ENCODE results near the gene ELF3.

ELF3 gene

DNA sequence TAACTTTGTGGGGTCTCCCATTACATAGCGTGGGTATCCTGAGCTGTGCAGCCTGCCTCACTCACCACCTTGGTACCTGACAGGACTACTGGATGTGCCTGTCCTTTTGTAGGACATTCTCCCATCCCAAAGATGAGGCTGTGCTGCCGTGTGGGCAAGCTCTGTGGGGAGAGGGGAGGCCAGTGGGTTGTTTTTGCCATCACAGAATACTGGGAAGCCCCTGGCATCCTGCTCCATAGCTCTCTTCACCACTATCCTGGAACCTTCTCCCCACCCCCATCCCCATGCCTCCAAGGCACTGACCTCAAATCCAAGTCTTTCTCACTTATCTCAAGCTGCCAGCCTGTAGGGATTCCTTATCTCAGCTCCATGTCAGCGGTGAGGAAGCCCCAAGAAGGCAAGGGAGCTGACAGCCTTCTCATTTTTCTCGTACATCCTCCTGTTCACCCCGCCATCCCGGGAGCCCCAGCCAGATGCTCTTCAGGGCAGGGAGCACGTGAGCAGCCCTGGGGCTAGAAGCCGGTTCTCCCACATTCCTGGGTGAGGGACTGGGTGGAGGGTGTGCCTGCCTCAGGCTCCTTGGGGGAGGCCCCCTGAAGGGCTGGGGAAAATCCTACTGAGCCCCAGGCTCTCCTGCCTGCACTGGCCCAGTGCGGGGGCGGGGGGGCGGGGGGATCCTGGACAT is 2.4 kb upstream of the ELF3 start:
- 54 to 69% methylated on average over 10 to 11 of the region's 11 CpGs for WGBS, 2 experiments
- Histone ChIP-seq H3K9me3 (ENCODE audit: control insufficient read depth, low read length) (no peaks in the 10 kb centered on the region), H3K36me3 (ENCODE audit: control insufficient read depth, insufficient read depth, low read length) (peaks cover 9% of the 10 kb centered on the region), H3K4me3 (ENCODE audit: insufficient read depth, low read depth, low read length) (no peak overlapping the region), H3K27me3 (ENCODE audit: control insufficient read depth, insufficient read depth, low read length, poor library complexity, severe bottlenecking) (no peaks in the 10 kb centered on the region), H3K27ac (ENCODE audit: insufficient read depth, low read depth, low read length, poor library complexity, severe bottlenecking) (no peak overlapping the region), H3K4me1 (ENCODE audit: control insufficient read depth, insufficient read depth, low read length) (peaks cover 17% of the 10 kb centered on the region)

DNA sequence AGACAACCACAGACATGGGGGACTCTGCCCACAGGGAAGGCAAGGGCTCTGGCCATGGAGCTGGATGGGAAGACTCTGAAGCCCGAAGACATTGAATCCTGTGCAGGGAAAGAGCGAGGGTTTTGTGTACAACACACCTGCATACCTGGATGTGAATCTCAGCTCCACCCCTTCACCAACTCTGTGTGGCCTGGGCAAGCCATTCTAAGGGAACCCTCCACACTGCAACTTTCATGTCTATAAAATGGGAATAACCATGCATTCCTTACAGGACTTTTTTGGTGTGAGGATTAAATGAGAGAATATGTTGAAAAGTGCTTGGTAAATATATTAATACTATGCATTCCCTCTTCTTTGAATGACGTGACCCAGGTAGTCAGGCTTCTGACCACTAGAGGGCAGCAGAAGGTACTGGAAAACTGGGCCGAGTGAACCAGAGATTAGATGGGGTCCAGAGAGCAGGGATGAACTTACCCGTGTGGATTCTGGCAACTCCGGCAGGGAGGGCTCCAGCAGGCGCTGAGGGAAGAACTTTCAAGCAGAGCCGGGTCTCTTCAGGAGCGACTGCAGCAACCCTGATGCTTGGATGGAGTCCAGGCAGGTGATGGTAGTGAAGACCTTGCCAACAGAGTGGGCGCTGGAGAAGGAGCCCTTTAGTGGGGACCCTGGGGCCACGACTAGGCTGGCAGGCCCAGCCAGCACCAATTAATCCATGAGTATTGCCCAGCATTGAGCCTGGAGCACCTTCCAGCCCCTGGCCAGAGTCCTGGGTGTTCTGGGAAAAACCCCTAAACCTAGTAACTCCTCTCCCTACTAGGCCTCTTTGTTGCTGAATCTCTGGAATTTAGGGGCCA is 834 bp upstream of the ELF3 start:
- no peaks in the 10 kb centered on the region for H3K36me3 ChIP-seq (ENCODE audit: control insufficient read depth, insufficient read depth, low read length)
- WGBS, 2 experiments = 21 to 22% methylated on average over 11 of the region's 11 CpGs
- H3K4me3 ChIP-seq (ENCODE audit: insufficient read depth, low read depth, low read length) = no peak overlapping the region
- no peaks in the 10 kb centered on the region for H3K27me3 ChIP-seq (ENCODE audit: control insufficient read depth, insufficient read depth, low read length, poor library complexity, severe bottlenecking)
- H3K9me3 ChIP-seq (ENCODE audit: control insufficient read depth, low read length) = no peaks in the 10 kb centered on the region
- H3K27ac ChIP-seq (ENCODE audit: insufficient read depth, low read depth, low read length, poor library complexity, severe bottlenecking) = peak overlapping the region; percentile 20
- peaks cover 17% of the 10 kb centered on the region for H3K4me1 ChIP-seq (ENCODE audit: control insufficient read depth, insufficient read depth, low read length)

DNA sequence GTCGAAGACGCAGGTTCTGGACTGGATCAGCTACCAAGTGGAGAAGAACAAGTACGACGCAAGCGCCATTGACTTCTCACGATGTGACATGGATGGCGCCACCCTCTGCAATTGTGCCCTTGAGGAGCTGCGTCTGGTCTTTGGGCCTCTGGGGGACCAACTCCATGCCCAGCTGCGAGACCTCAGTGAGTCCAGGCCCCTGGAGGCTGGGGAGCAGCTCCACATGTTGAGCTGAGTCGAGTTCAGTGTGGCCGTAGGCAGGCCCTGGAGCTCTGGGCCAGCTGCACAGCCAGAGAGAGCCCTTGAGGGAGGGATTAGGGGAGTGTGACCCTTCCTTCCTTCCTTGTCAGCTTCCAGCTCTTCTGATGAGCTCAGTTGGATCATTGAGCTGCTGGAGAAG is 1.6 kb downstream of the ELF3 start:
- WGBS, 2 experiments = 95 to 96% methylated on average over 11 of the region's 11 CpGs
- no peaks in the 10 kb centered on the region for H3K27me3 ChIP-seq (ENCODE audit: control insufficient read depth, insufficient read depth, low read length, poor library complexity, severe bottlenecking)
- peaks cover 17% of the 10 kb centered on the region for H3K4me1 ChIP-seq (ENCODE audit: control insufficient read depth, insufficient read depth, low read length)
- no peak overlapping the region for H3K4me3 ChIP-seq (ENCODE audit: insufficient read depth, low read depth, low read length)
- no peak overlapping the region for H3K27ac ChIP-seq (ENCODE audit: insufficient read depth, low read depth, low read length, poor library complexity, severe bottlenecking)
- no peaks in the 10 kb centered on the region for H3K9me3 ChIP-seq (ENCODE audit: control insufficient read depth, low read length)
- no peaks in the 10 kb centered on the region for H3K36me3 ChIP-seq (ENCODE audit: control insufficient read depth, insufficient read depth, low read length)

DNA sequence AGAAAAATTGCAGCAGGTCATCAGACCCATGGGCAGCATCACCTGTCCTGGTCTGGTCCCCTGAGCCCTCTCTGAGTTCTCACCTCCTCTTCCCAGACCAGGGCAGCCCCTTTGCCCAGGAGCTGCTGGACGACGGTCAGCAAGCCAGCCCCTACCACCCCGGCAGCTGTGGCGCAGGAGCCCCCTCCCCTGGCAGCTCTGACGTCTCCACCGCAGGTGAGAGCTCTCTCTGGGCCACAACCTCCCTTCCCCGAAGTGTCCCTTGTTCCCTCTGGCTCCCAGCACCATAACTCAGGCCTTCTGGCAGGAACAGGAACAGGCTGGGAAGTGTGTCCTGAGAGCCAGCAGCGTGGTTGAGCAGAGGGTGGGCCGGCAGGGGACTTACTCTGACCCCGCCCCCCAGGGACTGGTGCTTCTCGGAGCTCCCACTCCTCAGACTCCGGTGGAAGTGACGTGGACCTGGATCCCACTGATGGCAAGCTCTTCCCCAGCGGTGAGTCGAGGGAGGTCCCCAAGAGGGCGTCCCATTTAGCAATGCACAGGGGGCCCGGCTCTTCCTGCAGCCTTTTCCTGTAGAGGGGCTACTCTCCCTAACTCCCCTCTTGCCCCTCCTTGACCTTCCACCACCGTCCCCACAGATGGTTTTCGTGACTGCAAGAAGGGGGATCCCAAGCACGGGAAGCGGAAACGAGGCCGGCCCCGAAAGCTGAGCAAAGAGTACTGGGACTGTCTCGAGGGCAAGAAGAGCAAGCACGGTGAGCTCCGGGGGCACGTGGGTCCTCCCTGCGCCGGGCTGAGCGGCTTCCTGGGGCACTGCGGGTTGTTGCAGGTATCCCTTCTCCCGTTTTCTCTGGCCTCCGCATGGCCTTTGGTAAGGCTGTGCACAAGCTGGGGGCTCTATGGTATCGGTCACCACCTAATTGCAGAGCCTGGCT is 2.4 kb downstream of the ELF3 start:
- 92% methylated on average over 35 of the region's 35 CpGs for WGBS, 2 experiments
- Histone ChIP-seq H3K27me3 (ENCODE audit: control insufficient read depth, insufficient read depth, low read length, poor library complexity, severe bottlenecking) (no peaks in the 10 kb centered on the region), H3K4me1 (ENCODE audit: control insufficient read depth, insufficient read depth, low read length) (peaks cover 19% of the 10 kb centered on the region), H3K4me3 (ENCODE audit: insufficient read depth, low read depth, low read length) (no peak overlapping the region), H3K27ac (ENCODE audit: insufficient read depth, low read depth, low read length, poor library complexity, severe bottlenecking) (no peak overlapping the region), H3K36me3 (ENCODE audit: control insufficient read depth, insufficient read depth, low read length) (no peaks in the 10 kb centered on the region), H3K9me3 (ENCODE audit: control insufficient read depth, low read length) (no peaks in the 10 kb centered on the region)

DNA sequence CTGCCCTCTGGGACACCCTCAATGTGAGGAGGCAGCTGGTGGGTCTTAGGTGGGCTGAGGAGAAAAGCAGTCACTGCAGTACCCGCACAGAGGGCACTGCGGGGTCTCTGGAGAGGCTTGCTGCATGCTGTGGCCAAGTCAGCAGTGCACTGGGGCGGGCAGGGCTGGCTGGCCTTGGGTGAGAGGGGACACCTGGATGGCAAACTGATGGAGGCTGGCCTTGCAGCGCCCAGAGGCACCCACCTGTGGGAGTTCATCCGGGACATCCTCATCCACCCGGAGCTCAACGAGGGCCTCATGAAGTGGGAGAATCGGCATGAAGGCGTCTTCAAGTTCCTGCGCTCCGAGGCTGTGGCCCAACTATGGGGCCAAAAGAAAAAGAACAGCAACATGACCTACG is 3.2 kb downstream of the ELF3 start:
- Histone ChIP-seq H3K9me3 (ENCODE audit: control insufficient read depth, low read length) (no peaks in the 10 kb centered on the region), H3K36me3 (ENCODE audit: control insufficient read depth, insufficient read depth, low read length) (no peaks in the 10 kb centered on the region), H3K4me3 (ENCODE audit: insufficient read depth, low read depth, low read length) (no peak overlapping the region), H3K27me3 (ENCODE audit: control insufficient read depth, insufficient read depth, low read length, poor library complexity, severe bottlenecking) (no peaks in the 10 kb centered on the region), H3K4me1 (ENCODE audit: control insufficient read depth, insufficient read depth, low read length) (peaks cover 25% of the 10 kb centered on the region), H3K27ac (ENCODE audit: insufficient read depth, low read depth, low read length, poor library complexity, severe bottlenecking) (no peak overlapping the region)
- 95% methylated on average over 12 of the region's 12 CpGs for WGBS, 2 experiments

DNA sequence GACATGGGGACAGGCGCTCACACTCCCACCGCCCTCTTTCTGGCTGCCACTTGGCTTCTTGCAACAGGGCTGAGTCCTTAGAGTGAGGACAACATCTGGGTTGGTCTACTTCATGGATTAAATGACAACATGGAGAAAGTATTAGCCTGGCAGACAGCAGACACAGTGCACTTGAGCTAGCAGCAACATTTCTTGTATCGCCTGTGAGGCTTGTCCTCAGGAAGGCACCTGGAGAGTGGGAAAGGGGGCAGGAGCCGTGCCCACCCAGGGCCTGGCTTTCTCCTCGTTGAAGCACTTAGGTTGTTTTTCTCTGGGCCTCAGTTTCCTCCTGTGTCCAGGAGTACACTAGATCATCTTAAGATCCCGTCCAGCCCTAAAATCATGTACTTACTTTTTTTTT is 3.7 kb downstream of the ELF3 start:
- WGBS, 2 experiments = 90 to 97% methylated on average over 6 of the region's 6 CpGs
- H3K4me1 ChIP-seq (ENCODE audit: control insufficient read depth, insufficient read depth, low read length) = peaks cover 26% of the 10 kb centered on the region
- H3K27me3 ChIP-seq (ENCODE audit: control insufficient read depth, insufficient read depth, low read length, poor library complexity, severe bottlenecking) = no peaks in the 10 kb centered on the region
- no peak overlapping the region for H3K27ac ChIP-seq (ENCODE audit: insufficient read depth, low read depth, low read length, poor library complexity, severe bottlenecking)
- H3K4me3 ChIP-seq (ENCODE audit: insufficient read depth, low read depth, low read length) = no peak overlapping the region
- no peaks in the 10 kb centered on the region for H3K9me3 ChIP-seq (ENCODE audit: control insufficient read depth, low read length)
- no peaks in the 10 kb centered on the region for H3K36me3 ChIP-seq (ENCODE audit: control insufficient read depth, insufficient read depth, low read length)

DNA sequence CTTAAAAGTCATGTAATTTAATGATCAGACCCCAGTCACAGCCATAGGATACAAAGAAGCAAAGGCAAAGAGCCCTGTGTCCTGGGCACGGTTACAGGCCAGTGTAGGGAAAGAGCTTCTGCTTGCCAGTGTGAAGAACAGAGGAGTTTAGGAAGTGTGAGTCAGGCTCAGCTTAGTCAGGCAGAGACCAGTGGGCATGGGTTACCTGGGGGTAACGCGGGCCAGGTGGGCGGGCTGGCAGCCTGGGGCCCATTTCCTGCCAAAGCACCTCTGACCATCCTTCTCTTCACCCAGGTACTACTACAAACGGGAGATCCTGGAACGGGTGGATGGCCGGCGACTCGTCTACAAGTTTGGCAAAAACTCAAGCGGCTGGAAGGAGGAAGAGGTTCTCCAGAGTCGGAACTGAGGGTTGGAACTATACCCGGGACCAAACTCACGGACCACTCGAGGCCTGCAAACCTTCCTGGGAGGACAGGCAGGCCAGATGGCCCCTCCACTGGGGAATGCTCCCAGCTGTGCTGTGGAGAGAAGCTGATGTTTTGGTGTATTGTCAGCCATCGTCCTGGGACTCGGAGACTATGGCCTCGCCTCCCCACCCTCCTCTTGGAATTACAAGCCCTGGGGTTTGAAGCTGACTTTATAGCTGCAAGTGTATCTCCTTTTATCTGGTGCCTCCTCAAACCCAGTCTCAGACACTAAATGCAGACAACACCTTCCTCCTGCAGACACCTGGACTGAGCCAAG is 4.7 kb downstream of the ELF3 start:
- H3K36me3 ChIP-seq (ENCODE audit: control insufficient read depth, insufficient read depth, low read length) = no peaks in the 10 kb centered on the region
- H3K4me3 ChIP-seq (ENCODE audit: insufficient read depth, low read depth, low read length) = no peak overlapping the region
- no peaks in the 10 kb centered on the region for H3K27me3 ChIP-seq (ENCODE audit: control insufficient read depth, insufficient read depth, low read length, poor library complexity, severe bottlenecking)
- H3K27ac ChIP-seq (ENCODE audit: insufficient read depth, low read depth, low read length, poor library complexity, severe bottlenecking) = no peak overlapping the region
- 92 to 95% methylated on average over 17 of the region's 17 CpGs for WGBS, 2 experiments
- H3K4me1 ChIP-seq (ENCODE audit: control insufficient read depth, insufficient read depth, low read length) = peaks cover 22% of the 10 kb centered on the region
- H3K9me3 ChIP-seq (ENCODE audit: control insufficient read depth, low read length) = no peaks in the 10 kb centered on the region

DNA sequence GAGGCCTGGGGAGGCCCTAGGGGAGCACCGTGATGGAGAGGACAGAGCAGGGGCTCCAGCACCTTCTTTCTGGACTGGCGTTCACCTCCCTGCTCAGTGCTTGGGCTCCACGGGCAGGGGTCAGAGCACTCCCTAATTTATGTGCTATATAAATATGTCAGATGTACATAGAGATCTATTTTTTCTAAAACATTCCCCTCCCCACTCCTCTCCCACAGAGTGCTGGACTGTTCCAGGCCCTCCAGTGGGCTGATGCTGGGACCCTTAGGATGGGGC is 5.2 kb downstream of the ELF3 start:
- no peaks in the 10 kb centered on the region for H3K27me3 ChIP-seq (ENCODE audit: control insufficient read depth, insufficient read depth, low read length, poor library complexity, severe bottlenecking)
- H3K4me1 ChIP-seq (ENCODE audit: control insufficient read depth, insufficient read depth, low read length) = peaks cover 19% of the 10 kb centered on the region
- no peaks in the 10 kb centered on the region for H3K36me3 ChIP-seq (ENCODE audit: control insufficient read depth, insufficient read depth, low read length)
- H3K9me3 ChIP-seq (ENCODE audit: control insufficient read depth, low read length) = no peaks in the 10 kb centered on the region
- WGBS, 2 experiments = 92 to 97% methylated on average over 2 to 3 of the region's 3 CpGs
- H3K27ac ChIP-seq (ENCODE audit: insufficient read depth, low read depth, low read length, poor library complexity, severe bottlenecking) = no peak overlapping the region
- no peak overlapping the region for H3K4me3 ChIP-seq (ENCODE audit: insufficient read depth, low read depth, low read length)

DNA sequence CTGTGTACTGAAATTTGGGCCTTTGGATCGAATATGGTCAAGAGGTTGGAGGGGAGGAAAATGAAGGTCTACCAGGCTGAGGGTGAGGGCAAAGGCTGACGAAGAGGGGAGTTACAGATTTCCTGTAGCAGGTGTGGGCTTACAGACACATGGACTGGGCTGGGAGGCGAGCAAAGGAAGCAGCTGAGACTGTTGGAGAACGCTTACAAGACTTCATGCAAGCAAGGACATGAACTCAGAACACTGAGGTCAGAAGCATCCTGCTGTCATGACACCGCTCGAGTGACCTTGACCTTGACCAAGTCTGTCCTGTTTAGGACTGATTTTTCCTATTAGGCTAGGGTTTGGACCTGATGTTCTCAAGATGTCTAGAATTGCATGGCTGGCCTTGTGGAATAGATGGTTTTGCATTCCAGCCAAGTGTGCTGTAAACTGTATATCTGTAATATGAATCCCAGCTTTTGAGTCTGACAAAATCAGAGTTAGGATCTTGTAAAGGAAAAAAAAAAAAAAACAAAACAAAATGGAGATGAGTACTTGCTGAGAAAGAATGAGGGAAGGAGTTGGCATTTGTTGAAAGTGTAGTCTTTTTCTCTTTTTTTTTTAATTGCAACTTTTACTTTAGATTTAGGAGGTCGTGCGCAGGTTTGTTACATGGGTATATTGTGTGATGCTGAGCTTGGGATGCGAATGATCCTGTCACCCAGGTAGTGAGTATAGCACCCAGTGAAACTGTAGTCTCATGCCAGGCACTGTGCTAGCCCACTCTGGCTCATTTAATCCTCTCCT is 5.8 kb downstream of the ELF3 start:
- Histone ChIP-seq H3K27ac (ENCODE audit: insufficient read depth, low read depth, low read length, poor library complexity, severe bottlenecking) (no peak overlapping the region), H3K36me3 (ENCODE audit: control insufficient read depth, insufficient read depth, low read length) (no peaks in the 10 kb centered on the region)

More for the DNA sequence above, 5.8 kb downstream of the ELF3 start:
- 93 to 94% methylated on average over 9 of the region's 9 CpGs for WGBS, 2 experiments
- no peaks in the 10 kb centered on the region for H3K27me3 ChIP-seq (ENCODE audit: control insufficient read depth, insufficient read depth, low read length, poor library complexity, severe bottlenecking)
- H3K4me3 ChIP-seq (ENCODE audit: insufficient read depth, low read depth, low read length) = no peak overlapping the region
- H3K9me3 ChIP-seq (ENCODE audit: control insufficient read depth, low read length) = no peaks in the 10 kb centered on the region
- peaks cover 14% of the 10 kb centered on the region for H3K4me1 ChIP-seq (ENCODE audit: control insufficient read depth, insufficient read depth, low read length)
